HL-60 (cell line): ENCODE measurements around the gene GGA3.

Experiments used
- DNase-seq, 2 experiments: peaks; one replicate each; pipeline ENCODE4 v3.0.0-alpha.2; 2010 to 2020; ENCODE audit warnings: low read depth in 1 of 2, low spot score in 1 of 2
- H3K27ac ChIP-seq: fragments of 250-450 bp; sonication (Bioruptor Pico); replicated peaks from 2 replicates; pipeline ENCODE4 v1.5.1; 2020; ENCODE audit warnings: mild to moderate bottlenecking, moderate library complexity
- H3K27me3 ChIP-seq: fragments of 250-450 bp; sonication (Bioruptor Pico); 2 replicates; pipeline ENCODE4 v1.5.1; 2021; ENCODE audit warnings: mild to moderate bottlenecking, moderate library complexity; ENCODE audit not compliant: insufficient read depth, poor library complexity, severe bottlenecking
- H3K4me3 ChIP-seq: replicated peaks from 2 replicates; pipeline ENCODE4 v1.5.1; 2011; ENCODE audit warnings: mild to moderate bottlenecking, control low read depth, low read length; ENCODE audit not compliant: insufficient read depth
- CTCF ChIP-seq: IDR thresholded peaks from one replicate; pipeline ENCODE4 v1.5.1; 2011; ENCODE audit warnings: low read length, control low read depth, inconsistent platforms; ENCODE audit not compliant: insufficient read depth
- GABPA ChIP-seq: IDR thresholded peaks from 2 replicates; pipeline ENCODE4 v1.6.1; 2012; ENCODE audit warnings: low read depth
- POLR2AphosphoS5 ChIP-seq: IDR thresholded peaks from 2 replicates; pipeline ENCODE4 v1.6.1; 2012; ENCODE audit warnings: low read depth
- REST ChIP-seq: IDR thresholded peaks from 2 replicates; pipeline ENCODE4 v1.6.1; 2012; ENCODE audit warnings: low read depth; ENCODE audit not compliant: insufficient replicate concordance
- SPI1 ChIP-seq: IDR thresholded peaks from 2 replicates; pipeline ENCODE4 v1.6.1; 2012; ENCODE audit warnings: low read depth, mild to moderate bottlenecking, borderline replicate concordance

Gene GGA3

GRCh38 chr17:75277664-75278071 lies 16.3 kb upstream of the GGA3 start:
- no peak for TF ChIP-seq CTCF
- peak; percentile 45; the same call in 1 of the 2 replicates for TF ChIP-seq POLR2AphosphoS5
- no peak for TF ChIP-seq REST
- TF ChIP-seq GABPA: no peak
- TF ChIP-seq SPI1: no peak

GRCh38 chr17:75273977-75274708 lies 12.7 kb upstream of the GGA3 start:
- DNase-seq: peak in 1 of 2 experiments; percentile 42
- no peak overlapping the region for H3K27ac ChIP-seq

More at GRCh38 chr17:75277664-75278071, 16.3 kb upstream of the GGA3 start:
- no peak overlapping the region for H3K27ac ChIP-seq
- no peak overlapping the region for H3K4me3 ChIP-seq
- H3K27me3 ChIP-seq: no peaks in the 10 kb centered on the region
- DNase-seq: no peak

GRCh38 chr17:75272848-75273184 lies 11.4 kb upstream of the GGA3 start:
- Histone ChIP-seq H3K4me3 (peak overlapping the region; percentile 70), H3K27ac (peak overlapping the region; percentile 98), H3K27me3 (no peaks in the 10 kb centered on the region)
- TF ChIP-seq REST: no peak
- no peak for TF ChIP-seq GABPA
- TF ChIP-seq POLR2AphosphoS5: peak; percentile 45; the same call in 1 of the 2 replicates
- no peak for TF ChIP-seq CTCF
- TF ChIP-seq SPI1: no peak
- DNase-seq: no peak

More at GRCh38 chr17:75273977-75274708, 12.7 kb upstream of the GGA3 start:
- TF ChIP-seq REST: peak; percentile 88
- TF ChIP-seq SPI1: no peak
- TF ChIP-seq POLR2AphosphoS5: no peak
- Histone ChIP-seq H3K27me3 (no peaks in the 10 kb centered on the region), H3K4me3 (no peak overlapping the region)
